ENCODE results near the gene B3GLCT. TPM values are rescaled to one million over a fixed set of nuclear protein-coding genes. Genes with fewer than 3 reads are reported as not detected.

Gene B3GLCT
- total RNA-seq, 2 donors from 2014 or later: 9.3 to 10.4 TPM

DNA sequence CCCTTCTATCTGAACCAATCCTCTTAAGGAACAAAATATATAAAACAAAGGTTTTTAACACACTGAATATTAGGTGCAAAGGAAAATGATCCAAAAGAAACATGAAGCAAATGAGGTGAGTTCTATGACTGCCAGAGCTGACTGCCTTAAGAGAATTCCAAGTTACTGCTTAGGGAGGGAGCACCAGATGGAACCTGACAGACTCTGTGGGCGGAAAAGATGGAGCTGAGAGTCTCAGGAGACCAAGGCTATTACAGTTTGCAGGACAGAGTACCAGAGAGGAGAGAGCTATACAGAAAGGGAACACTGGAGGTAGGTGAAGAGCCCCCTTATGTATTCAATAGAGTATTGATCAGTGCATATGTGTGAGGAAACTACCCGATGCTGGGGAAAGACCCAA lies 87.2 kb downstream of the B3GLCT start:
- Histone ChIP-seq H3K4me3 (no peak overlapping the region), H3K27me3 (replicated peaks; ENCODE audit: insufficient read depth) (no peaks in the 10 kb centered on the region), H3K36me3 (peaks cover 18% of the 10 kb centered on the region), H3K4me1 (ENCODE audit: control insufficient read depth in 1 of 2, low read depth in 2 of 2) (no peaks in the 10 kb centered on the region), H3K9me3 (peaks cover 6% of the 10 kb centered on the region), H3K27ac (no peak overlapping the region)
- no peak for TF ChIP-seq CTCF (IDR thresholded peaks at IDR 0.05)
- ATAC-seq (ENCODE audit: insufficient number of reproducible peaks, low FRiP score, low read depth) (no peak), DNase-seq (ENCODE audit: low spot score) (no peak)

- Histone ChIP-seq H3K27me3 (replicated peaks; ENCODE audit: insufficient read depth) (no peaks in the 10 kb centered on the region), H3K4me3 (no peak overlapping the region), H3K4me1 (ENCODE audit: control insufficient read depth in 1 of 2, low read depth in 2 of 2) (no peaks in the 10 kb centered on the region), H3K36me3 (peaks cover 5% of the 10 kb centered on the region), H3K27ac (no peak overlapping the region), H3K9me3 (no peaks in the 10 kb centered on the region)
- ATAC-seq (ENCODE audit: insufficient number of reproducible peaks, low FRiP score, low read depth): no peak
- no peak for TF ChIP-seq CTCF (IDR thresholded peaks at IDR 0.05)
- no peak for DNase-seq (ENCODE audit: low spot score)
These were observed 101.3 kb downstream of the B3GLCT start for GRCh38 chr13:31301119-31301518.

DNA sequence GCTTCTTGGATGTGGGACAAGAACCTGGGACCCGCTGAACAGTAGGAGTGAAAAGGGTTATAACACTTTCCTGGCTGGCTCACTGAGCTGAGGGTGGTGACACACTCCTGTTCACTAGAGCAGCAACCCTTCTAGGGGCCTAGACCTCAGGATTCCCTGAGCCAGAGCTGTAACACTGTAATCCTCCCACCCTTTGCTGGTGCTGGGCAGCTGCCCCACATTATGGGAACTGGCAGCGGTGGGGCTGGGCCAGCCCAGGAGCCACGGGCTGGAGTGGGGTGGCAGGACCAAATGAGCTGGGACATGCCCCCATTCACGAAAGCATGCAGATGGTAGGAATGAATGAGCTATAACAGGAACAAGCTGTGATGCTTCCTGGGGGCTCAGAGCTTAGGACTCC lies 110.6 kb downstream of the B3GLCT start:
- peaks cover 19% of the 10 kb centered on the region for H3K9me3 ChIP-seq
- no peak for DNase-seq (ENCODE audit: low spot score)

GRCh38 chr13:31310786-31311185 lies 111.0 kb downstream of the B3GLCT start:
- H3K36me3 ChIP-seq: no peaks in the 10 kb centered on the region
- H3K9me3 ChIP-seq: peaks cover 23% of the 10 kb centered on the region
- no peak overlapping the region for H3K4me3 ChIP-seq
- no peak overlapping the region for H3K27ac ChIP-seq
- no peaks in the 10 kb centered on the region for H3K4me1 ChIP-seq (ENCODE audit: control insufficient read depth in 1 of 2, low read depth in 2 of 2)
- no peaks in the 10 kb centered on the region for H3K27me3 ChIP-seq (replicated peaks; ENCODE audit: insufficient read depth)
- DNase-seq (ENCODE audit: low spot score) (no peak), ATAC-seq (ENCODE audit: insufficient number of reproducible peaks, low FRiP score, low read depth) (no peak)
- TF ChIP-seq CTCF (IDR thresholded peaks at IDR 0.05): no peak

More for the DNA sequence above, 110.6 kb downstream of the B3GLCT start:
- Histone ChIP-seq H3K27me3 (replicated peaks; ENCODE audit: insufficient read depth) (no peaks in the 10 kb centered on the region), H3K27ac (no peak overlapping the region), H3K4me1 (ENCODE audit: control insufficient read depth in 1 of 2, low read depth in 2 of 2) (no peaks in the 10 kb centered on the region), H3K36me3 (no peaks in the 10 kb centered on the region), H3K4me3 (no peak overlapping the region)
- no peak for ATAC-seq (ENCODE audit: insufficient number of reproducible peaks, low FRiP score, low read depth)
- no peak for TF ChIP-seq CTCF (IDR thresholded peaks at IDR 0.05)

DNA sequence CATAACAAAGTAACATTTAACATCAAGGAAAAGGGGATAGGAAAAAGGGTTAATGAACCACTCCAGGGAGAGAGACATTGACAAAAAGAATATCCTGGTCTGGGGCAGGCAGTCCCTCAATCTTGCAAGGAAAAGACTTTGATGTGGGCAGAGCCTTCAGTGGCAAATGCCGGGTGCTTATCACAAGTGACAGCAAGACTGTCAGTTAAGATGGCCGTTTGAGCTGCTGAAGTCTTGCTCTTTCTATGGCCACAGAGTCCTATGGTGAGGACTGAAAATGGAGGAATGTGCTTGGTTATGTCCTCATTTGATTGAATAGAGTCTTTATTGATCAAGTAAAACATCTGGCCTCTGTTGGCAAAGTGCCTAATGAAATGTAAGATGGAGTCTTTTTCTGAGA lies 112.1 kb downstream of the B3GLCT start:
- Histone ChIP-seq H3K4me1 (ENCODE audit: control insufficient read depth in 1 of 2, low read depth in 2 of 2) (no peaks in the 10 kb centered on the region), H3K9me3 (peaks cover 26% of the 10 kb centered on the region), H3K27me3 (replicated peaks; ENCODE audit: insufficient read depth) (no peaks in the 10 kb centered on the region), H3K27ac (no peak overlapping the region), H3K36me3 (peaks cover 2% of the 10 kb centered on the region), H3K4me3 (no peak overlapping the region)
- DNase-seq (ENCODE audit: low spot score) (no peak), ATAC-seq (ENCODE audit: insufficient number of reproducible peaks, low FRiP score, low read depth) (no peak)
- TF ChIP-seq CTCF (IDR thresholded peaks at IDR 0.05): no peak

Measured in thoracic aorta (tissue), 2 donors.